Fibroblast of lung (primary cell): ENCODE data around the gene CYP2W1. TPM values are rescaled to one million over a fixed set of nuclear protein-coding genes. Genes with fewer than 3 reads are reported as not detected.

Experiments used
- DNase-seq, 2 donors: peaks; one replicate each; pipeline versions ENCODE4 v3.0.0 to v3.0.0-alpha.2; 2010; ENCODE audit warnings: low read depth in 2 of 2
- H2AFZ ChIP-seq: 2 replicates; pipeline ENCODE4 v1.5.1; 2012; ENCODE audit warnings: low read length, control low read depth, inconsistent platforms
- H3K27ac ChIP-seq: 2 replicates; pipeline ENCODE4 v1.5.1; 2011; ENCODE audit warnings: low read length, control low read depth; ENCODE audit not compliant: insufficient read depth
- H3K27me3 ChIP-seq: 2 replicates; pipeline ENCODE4 v1.5.1; 2011; ENCODE audit warnings: mild to moderate bottlenecking, low read length; ENCODE audit not compliant: control insufficient read depth, insufficient read depth
- H3K36me3 ChIP-seq: 2 replicates; pipeline ENCODE4 v1.5.1; 2011; ENCODE audit warnings: low read length; ENCODE audit not compliant: control insufficient read depth, insufficient read depth
- H3K4me1 ChIP-seq: 2 replicates; pipeline ENCODE4 v1.5.1; 2011; ENCODE audit warnings: low read length; ENCODE audit not compliant: control insufficient read depth, insufficient read depth; ENCODE audit errors: extremely low read depth
- H3K4me2 ChIP-seq: 2 replicates; pipeline ENCODE4 v1.5.1; 2011; ENCODE audit warnings: low read length, control low read depth; ENCODE audit not compliant: insufficient read depth; ENCODE audit errors: extremely low read depth
- H3K4me3 ChIP-seq, 4 experiments: fragments of 200-600 bp in 1 of 4; sonication (generic) in 1 of 4; replicated peaks in 1 of 4; 2 replicates each; pipeline ENCODE4 v1.5.1; 2011 to 2016; ENCODE audit warnings: low read length in 4 of 4, low read depth in 3 of 4, mild to moderate bottlenecking in 3 of 4, control low read depth in 2 of 4, inconsistent platforms in 1 of 4, mixed read lengths in 1 of 4; ENCODE audit not compliant: insufficient read depth in 1 of 4; ENCODE audit errors: control extremely low read depth in 1 of 4
- H3K79me2 ChIP-seq: 2 replicates; pipeline ENCODE4 v1.5.1; 2012; ENCODE audit warnings: mild to moderate bottlenecking, low read length, inconsistent platforms; ENCODE audit not compliant: control insufficient read depth, insufficient read depth
- H3K9ac ChIP-seq: 2 replicates; pipeline ENCODE4 v1.5.1; 2011; ENCODE audit warnings: mild to moderate bottlenecking, low read length, control low read depth; ENCODE audit not compliant: insufficient read depth
- H3K9me3 ChIP-seq: 2 replicates; pipeline ENCODE4 v1.5.1; 2012; ENCODE audit warnings: low read depth, low read length; ENCODE audit not compliant: control insufficient read depth, insufficient read depth
- H4K20me1 ChIP-seq: 2 replicates; pipeline ENCODE4 v1.5.1; 2011; ENCODE audit warnings: low read length; ENCODE audit not compliant: control insufficient read depth, insufficient read depth; ENCODE audit errors: extremely low read depth
- EZH2 ChIP-seq: IDR thresholded peaks from 2 replicates; pipeline ENCODE4 v1.5.1; 2012; ENCODE audit warnings: low read length, control low read depth, mild to moderate bottlenecking; ENCODE audit errors: missing control alignments
- polyA plus RNA-seq, 2 donors: library from polyadenylated mRNA; depleted of rRNA in 1 of 2; stranded (reverse) in 1 of 2; unstranded in 1 of 2; fragments of >200 nt; gene quantifications; 2 replicates each; pipeline ENCODE4 v1.2.1, GENCODE V29; 2011 to 2012; ENCODE audit warnings: missing spikeins in 1 of 2
- total RNA-seq: library from RNA; depleted of rRNA; stranded (reverse); fragments of >200 nt; gene quantifications from 2 replicates; pipeline ENCODE4 v1.2.1, GENCODE V29; 2014
- TF ChIP-seq, protein P1 (sequence below), 2 donors: IDR thresholded peaks in 1 of 2; conservative IDR thresholded peaks in 1 of 2; 1 replicate in 1 of 2; 2 replicates in 1 of 2; pipeline ENCODE4 v1.5.1; 2011 to 2012; ENCODE audit warnings: low read length in 2 of 2, control low read depth in 1 of 2, inconsistent platforms in 1 of 2, low read depth in 1 of 2, mild to moderate bottlenecking in 1 of 2

Gene CYP2W1
- total and polyA plus RNA-seq, 2 donors (not counting 1 experiment from before 2014, with no cell fraction given), result not detected

GRCh38 chr7:1029637-1030443, 46.9 kb downstream of the CYP2W1 start:
- Histone ChIP-seq H3K36me3 (peaks cover 5% of the 10 kb centered on the region), H3K79me2 (peaks cover 26% of the 10 kb centered on the region), H3K27me3 (no peaks in the 10 kb centered on the region), H3K4me2 (no peak overlapping the region), H2AFZ (no peak overlapping the region), H3K9me3 (no peaks in the 10 kb centered on the region), H3K4me1 (peaks cover 5% of the 10 kb centered on the region), H3K27ac (no peak overlapping the region), H3K4me3 (no peak overlapping the region), H3K9ac (no peak overlapping the region), H4K20me1 (no peaks in the 10 kb centered on the region)
- no peak for DNase-seq
- no peak for TF ChIP-seq EZH2
- TF ChIP-seq, protein P1, sequence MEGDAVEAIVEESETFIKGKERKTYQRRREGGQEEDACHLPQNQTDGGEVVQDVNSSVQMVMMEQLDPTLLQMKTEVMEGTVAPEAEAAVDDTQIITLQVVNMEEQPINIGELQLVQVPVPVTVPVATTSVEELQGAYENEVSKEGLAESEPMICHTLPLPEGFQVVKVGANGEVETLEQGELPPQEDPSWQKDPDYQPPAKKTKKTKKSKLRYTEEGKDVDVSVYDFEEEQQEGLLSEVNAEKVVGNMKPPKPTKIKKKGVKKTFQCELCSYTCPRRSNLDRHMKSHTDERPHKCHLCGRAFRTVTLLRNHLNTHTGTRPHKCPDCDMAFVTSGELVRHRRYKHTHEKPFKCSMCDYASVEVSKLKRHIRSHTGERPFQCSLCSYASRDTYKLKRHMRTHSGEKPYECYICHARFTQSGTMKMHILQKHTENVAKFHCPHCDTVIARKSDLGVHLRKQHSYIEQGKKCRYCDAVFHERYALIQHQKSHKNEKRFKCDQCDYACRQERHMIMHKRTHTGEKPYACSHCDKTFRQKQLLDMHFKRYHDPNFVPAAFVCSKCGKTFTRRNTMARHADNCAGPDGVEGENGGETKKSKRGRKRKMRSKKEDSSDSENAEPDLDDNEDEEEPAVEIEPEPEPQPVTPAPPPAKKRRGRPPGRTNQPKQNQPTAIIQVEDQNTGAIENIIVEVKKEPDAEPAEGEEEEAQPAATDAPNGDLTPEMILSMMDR (conservative IDR thresholded peaks at IDR 0.05 in 1 of 2, IDR thresholded peaks at IDR 0.05 in 1 of 2; ENCODE audit: low read depth in 1 of 2, low read length in 2 of 2), result no peak

- no peaks in the 10 kb centered on the region for H4K20me1 ChIP-seq
- H3K79me2 ChIP-seq, result peaks cover 21% of the 10 kb centered on the region
- no peak for DNase-seq
- H3K9ac ChIP-seq, result no peak overlapping the region
- peaks cover 5% of the 10 kb centered on the region for H3K4me1 ChIP-seq
- H2AFZ ChIP-seq, result no peak overlapping the region
- H3K4me2 ChIP-seq, result no peak overlapping the region
- no peak overlapping the region for H3K27ac ChIP-seq
- no peaks in the 10 kb centered on the region for H3K27me3 ChIP-seq
- H3K9me3 ChIP-seq, result no peaks in the 10 kb centered on the region
- no peak for TF ChIP-seq EZH2
- TF ChIP-seq, protein P1 (conservative IDR thresholded peaks at IDR 0.05 in 1 of 2, IDR thresholded peaks at IDR 0.05 in 1 of 2; ENCODE audit: low read depth in 1 of 2, low read length in 2 of 2), result no peak
- no peak overlapping the region for H3K4me3 ChIP-seq
- H3K36me3 ChIP-seq, result peaks cover 5% of the 10 kb centered on the region
These were observed 47.6 kb downstream of the CYP2W1 start for GRCh38 chr7:1030444-1031070.

DNA sequence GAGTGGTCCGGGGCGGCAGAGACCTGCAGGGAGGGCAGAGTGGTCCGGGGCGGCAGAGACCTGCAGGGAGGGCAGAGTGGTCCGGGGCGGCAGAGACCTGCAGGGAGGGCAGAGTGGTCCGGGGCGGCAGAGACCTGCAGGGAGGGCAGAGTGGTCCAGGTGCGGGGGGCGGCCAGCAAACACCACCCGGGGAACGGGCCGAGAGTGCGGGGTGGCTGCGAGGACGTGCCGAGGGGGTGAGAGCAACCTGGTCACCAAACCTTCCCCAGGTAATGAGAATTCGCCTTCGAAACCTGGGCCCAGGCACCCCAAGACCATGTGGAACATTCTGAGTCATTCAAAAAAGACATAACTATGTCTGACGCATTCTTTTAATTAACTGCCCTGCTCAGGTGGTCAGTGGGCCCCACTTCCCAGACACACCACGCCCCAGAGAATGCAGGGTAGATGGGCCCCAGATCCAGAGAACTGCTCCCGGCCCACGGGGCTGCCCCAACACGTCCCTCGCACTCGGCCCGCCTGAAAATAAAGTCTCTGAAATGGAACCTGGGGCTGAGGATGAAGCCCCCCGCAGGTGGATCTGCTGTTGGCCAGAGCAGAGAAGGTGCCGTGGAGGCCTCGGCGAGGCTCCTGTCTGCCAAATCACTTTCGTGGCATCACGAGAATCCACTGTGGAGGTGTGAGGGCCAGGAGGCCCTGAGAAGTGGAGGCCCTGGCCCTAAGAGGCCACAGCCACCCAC, 48.9 kb downstream of the CYP2W1 start:
- H3K4me1 ChIP-seq, result peaks cover 5% of the 10 kb centered on the region
- DNase-seq, result no peak
- no peaks in the 10 kb centered on the region for H3K36me3 ChIP-seq
- H3K79me2 ChIP-seq, result peaks cover 8% of the 10 kb centered on the region
- no peak overlapping the region for H2AFZ ChIP-seq
- no peak overlapping the region for H3K27ac ChIP-seq
- no peaks in the 10 kb centered on the region for H4K20me1 ChIP-seq
- no peak overlapping the region for H3K9ac ChIP-seq
- no peak overlapping the region for H3K4me2 ChIP-seq
- no peak overlapping the region for H3K4me3 ChIP-seq
- TF ChIP-seq EZH2, result no peak
- TF ChIP-seq, protein P1 (conservative IDR thresholded peaks at IDR 0.05 in 1 of 2, IDR thresholded peaks at IDR 0.05 in 1 of 2; ENCODE audit: low read depth in 1 of 2, low read length in 2 of 2), result no peak
- H3K27me3 ChIP-seq, result no peaks in the 10 kb centered on the region
- H3K9me3 ChIP-seq, result no peaks in the 10 kb centered on the region
